ENCODE measurements around the gene KLC4.

Gene KLC4

GRCh38 chr6:43059168-43060033, at the start of gene KLC4, which contains the start of gene MRPL2:
Gene KLC4, plus strand, starts transcription at chr6:43059631. Its CDS starts 1,705 bp downstream, at chr6:43061336.
Gene MRPL2, minus strand, starts transcription at chr6:43059434. Its CDS starts 53 bp downstream, at chr6:43059381.
- TF ChIP-seq CTCF (IDR thresholded peaks at IDR 0.05; ENCODE audit: control insufficient read depth, extremely low read depth, insufficient read depth) = no peak
- peak; percentile 95 for DNase-seq (ENCODE audit: low read depth)
- peak within 1 kb of the TSS; percentile 78 for H3K4me3 ChIP-seq (ENCODE audit: low read depth, low read length)

GRCh38 chr6:43011207-43011606, 48.2 kb upstream of the KLC4 start:
- TF ChIP-seq CTCF (IDR thresholded peaks at IDR 0.05; ENCODE audit: control insufficient read depth, extremely low read depth, insufficient read depth) = no peak
- H3K4me3 ChIP-seq (ENCODE audit: low read depth, low read length) = no peak overlapping the region
- DNase-seq (ENCODE audit: low read depth) = no peak

- H3K4me3 ChIP-seq (ENCODE audit: low read depth, low read length) = peak overlapping the region; percentile 82
- no peak for DNase-seq (ENCODE audit: low read depth)
- no peak for TF ChIP-seq CTCF (IDR thresholded peaks at IDR 0.05; ENCODE audit: control insufficient read depth, extremely low read depth, insufficient read depth)
Measured at GRCh38 chr6:43012364-43012763, 47.1 kb upstream of the KLC4 start.

- DNase-seq (ENCODE audit: low read depth) = no peak
- peak overlapping the region; percentile 82 for H3K4me3 ChIP-seq (ENCODE audit: low read depth, low read length)
- TF ChIP-seq CTCF (IDR thresholded peaks at IDR 0.05; ENCODE audit: control insufficient read depth, extremely low read depth, insufficient read depth) = no peak
Measured at GRCh38 chr6:43013097-43013842, 46.2 kb upstream of the KLC4 start.

GRCh38 chr6:43013843-43014433, 45.5 kb upstream of the KLC4 start, which contains the start of the genes KLHDC3 and MEA1:
Gene KLHDC3, plus strand, starts transcription at chr6:43014249. Its CDS starts 2,944 bp downstream, at chr6:43017193.
Gene MEA1, minus strand, starts transcription at chr6:43013946. Its CDS starts 133 bp downstream, at chr6:43013813.
- peak; percentile 99 for DNase-seq (ENCODE audit: low read depth)
- no peak for TF ChIP-seq CTCF (IDR thresholded peaks at IDR 0.05; ENCODE audit: control insufficient read depth, extremely low read depth, insufficient read depth)
- H3K4me3 ChIP-seq (ENCODE audit: low read depth, low read length) = peak within 1 kb of the TSS; percentile 82

- DNase-seq (ENCODE audit: low read depth) = no peak
- peak overlapping the region; percentile 82 for H3K4me3 ChIP-seq (ENCODE audit: low read depth, low read length)
- no peak for TF ChIP-seq CTCF (IDR thresholded peaks at IDR 0.05; ENCODE audit: control insufficient read depth, extremely low read depth, insufficient read depth)
Measured at GRCh38 chr6:43014434-43014909, 45.0 kb upstream of the KLC4 start.

Data from LNCaP clone FGC (cell line).